ENCODE data around the gene HSBP1L1.

DNA sequence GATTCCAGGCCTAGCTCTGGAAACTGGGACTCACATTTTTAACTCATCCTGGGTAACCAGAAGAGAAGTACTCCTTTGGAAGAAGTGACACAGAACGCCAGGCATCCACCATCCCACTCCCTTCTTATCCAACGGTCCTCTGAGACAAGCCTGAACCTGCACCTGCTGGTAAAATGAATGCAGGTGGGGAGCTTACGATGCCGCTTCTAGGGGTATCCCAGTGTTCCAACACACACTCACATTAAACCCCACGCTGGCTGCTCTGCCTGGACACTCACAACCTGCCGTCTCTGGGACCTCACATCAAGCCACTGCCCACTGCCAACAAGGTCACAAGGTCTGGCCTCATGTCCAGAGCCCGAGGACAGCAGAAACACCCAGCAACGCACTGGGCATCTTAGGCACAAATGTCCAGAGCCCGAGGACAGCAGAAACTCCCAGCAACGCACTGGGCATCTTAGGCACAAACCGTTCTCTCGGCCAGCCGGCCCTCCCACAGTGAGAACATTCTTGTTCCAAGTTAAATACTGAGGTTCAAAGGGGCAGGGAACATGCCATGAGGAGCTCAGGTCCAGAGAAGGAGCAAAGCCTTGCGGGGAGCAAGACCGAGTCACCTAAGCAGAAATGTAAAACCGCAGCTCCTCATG lies 22.8 kb upstream of the HSBP1L1 start:
- TF ChIP-seq CTCF (IDR thresholded peaks at IDR 0.05), result no peak
- TF ChIP-seq POLR2A (IDR thresholded peaks at IDR 0.05), result peak in 1 of 2 donors; percentile 18
